Measurements from ENCODE around the gene ATP4B. TPM values are rescaled to one million over a fixed set of nuclear protein-coding genes. Genes with fewer than 3 reads are reported as not detected.

ATP4B gene
- polyA plus RNA-seq, 2 of the 4 experiments (the other 2 are of a cell fraction) = not detected

DNA sequence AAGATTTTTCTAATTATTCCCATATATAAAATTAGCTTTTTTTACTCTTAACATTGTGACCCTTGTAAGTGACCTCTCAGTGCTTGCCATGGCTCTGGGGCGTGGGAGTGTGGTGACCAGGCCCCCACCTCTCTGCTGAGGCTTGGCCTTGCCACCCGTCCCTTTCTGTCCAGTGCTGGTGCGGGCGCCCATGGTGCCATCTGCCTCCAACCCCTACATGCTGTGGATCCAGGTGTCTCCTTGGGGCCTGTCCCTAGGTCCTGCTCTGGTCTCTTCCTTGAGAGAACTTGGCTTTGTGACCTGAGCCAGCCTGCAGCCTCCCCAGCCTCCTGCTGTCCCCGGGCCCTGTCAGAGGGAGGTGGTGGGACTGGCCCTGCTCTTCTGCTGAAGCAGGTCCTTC, 46.0 kb downstream of the ATP4B start:
- no peak for ATAC-seq
- Histone ChIP-seq H3K4me2 (no peak overlapping the region), H3K4me3 (no peak overlapping the region), H3K4me1 (no peaks in the 10 kb centered on the region), H3K9me3 (no peaks in the 10 kb centered on the region), H3K27ac (no peak overlapping the region)
- POLR2A ChIA-PET = no interaction called here
- FAIRE-seq = no peak
- TF ChIP-seq, protein P1, sequence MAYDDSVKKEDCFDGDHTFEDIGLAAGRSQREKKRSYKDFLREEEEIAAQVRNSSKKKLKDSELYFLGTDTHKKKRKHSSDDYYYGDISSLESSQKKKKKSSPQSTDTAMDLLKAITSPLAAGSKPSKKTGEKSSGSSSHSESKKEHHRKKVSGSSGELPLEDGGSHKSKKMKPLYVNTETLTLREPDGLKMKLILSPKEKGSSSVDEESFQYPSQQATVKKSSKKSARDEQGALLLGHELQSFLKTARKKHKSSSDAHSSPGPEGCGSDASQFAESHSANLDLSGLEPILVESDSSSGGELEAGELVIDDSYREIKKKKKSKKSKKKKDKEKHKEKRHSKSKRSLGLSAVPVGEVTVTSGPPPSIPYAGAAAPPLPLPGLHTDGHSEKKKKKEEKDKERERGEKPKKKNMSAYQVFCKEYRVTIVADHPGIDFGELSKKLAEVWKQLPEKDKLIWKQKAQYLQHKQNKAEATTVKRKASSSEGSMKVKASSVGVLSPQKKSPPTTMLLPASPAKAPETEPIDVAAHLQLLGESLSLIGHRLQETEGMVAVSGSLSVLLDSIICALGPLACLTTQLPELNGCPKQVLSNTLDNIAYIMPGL (CRISPR knock-in tag; IDR thresholded peaks at IDR 0.05; ENCODE audit: borderline replicate concordance) = no peak
- WGBS (ENCODE audit: missing lambda C conversion rate) = 100% methylated on average over 5 of the region's 5 CpGs
- CTCF ChIA-PET = no interaction called here
- DNase-seq (ENCODE audit: low read depth in 1 of 2, low spot score in 1 of 2) = no peak

DNA sequence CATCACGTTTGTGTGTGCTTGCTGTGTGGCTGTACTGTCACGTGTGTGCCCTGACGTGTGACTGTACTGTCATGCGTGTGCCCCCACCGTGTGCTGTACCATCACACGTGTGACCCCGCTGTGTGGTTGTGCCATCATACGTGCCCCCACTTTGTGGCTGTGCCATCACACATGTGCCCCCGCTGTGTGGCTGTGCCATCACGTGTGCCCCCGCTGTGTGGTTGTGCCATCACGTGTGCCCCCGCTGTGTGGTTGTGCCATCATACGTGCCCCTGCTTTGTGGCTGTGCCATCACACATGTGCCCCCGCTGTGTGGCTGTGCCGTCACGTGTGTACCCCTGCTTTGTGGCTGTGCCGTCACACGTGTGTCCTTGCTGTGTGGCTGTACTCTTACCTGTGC, 47.7 kb downstream of the ATP4B start:
- H3K27ac ChIP-seq = no peak overlapping the region
- no peak overlapping the region for H3K4me2 ChIP-seq
- no peak overlapping the region for H3K4me3 ChIP-seq
- ChIA-PET CTCF (no interaction called here), POLR2A (no interaction called here)
- H3K4me1 ChIP-seq = no peaks in the 10 kb centered on the region
- no peak for FAIRE-seq
- ATAC-seq = no peak
- DNase-seq (ENCODE audit: low read depth in 1 of 2, low spot score in 1 of 2) = no peak
- no peaks in the 10 kb centered on the region for H3K9me3 ChIP-seq
- TF ChIP-seq GATA3 (IDR thresholded peaks at IDR 0.05; ENCODE audit: borderline replicate concordance) = no peak
- TF ChIP-seq POLR2AphosphoS2 (conservative IDR thresholded peaks at IDR 0.05; ENCODE audit: low read length) = no peak
- TF ChIP-seq, protein P2, sequence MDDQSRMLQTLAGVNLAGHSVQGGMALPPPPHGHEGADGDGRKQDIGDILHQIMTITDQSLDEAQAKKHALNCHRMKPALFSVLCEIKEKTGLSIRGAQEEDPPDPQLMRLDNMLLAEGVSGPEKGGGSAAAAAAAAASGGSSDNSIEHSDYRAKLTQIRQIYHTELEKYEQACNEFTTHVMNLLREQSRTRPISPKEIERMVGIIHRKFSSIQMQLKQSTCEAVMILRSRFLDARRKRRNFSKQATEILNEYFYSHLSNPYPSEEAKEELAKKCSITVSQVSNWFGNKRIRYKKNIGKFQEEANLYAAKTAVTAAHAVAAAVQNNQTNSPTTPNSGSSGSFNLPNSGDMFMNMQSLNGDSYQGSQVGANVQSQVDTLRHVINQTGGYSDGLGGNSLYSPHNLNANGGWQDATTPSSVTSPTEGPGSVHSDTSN (IDR thresholded peaks at IDR 0.05) = no peak
- no peak for TF ChIP-seq TFCP2L1 (CRISPR knock-in tag; IDR thresholded peaks at IDR 0.05)
- no peak for TF ChIP-seq EP300 (IDR thresholded peaks at IDR 0.05)
- TF ChIP-seq, protein P3, sequence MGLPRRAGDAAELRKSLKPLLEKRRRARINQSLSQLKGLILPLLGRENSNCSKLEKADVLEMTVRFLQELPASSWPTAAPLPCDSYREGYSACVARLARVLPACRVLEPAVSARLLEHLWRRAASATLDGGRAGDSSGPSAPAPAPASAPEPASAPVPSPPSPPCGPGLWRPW (IDR thresholded peaks at IDR 0.05) = no peak
- TF ChIP-seq EHMT2 (IDR thresholded peaks at IDR 0.05; ENCODE audit: low read depth) = no peak
- TF ChIP-seq, protein P4, sequence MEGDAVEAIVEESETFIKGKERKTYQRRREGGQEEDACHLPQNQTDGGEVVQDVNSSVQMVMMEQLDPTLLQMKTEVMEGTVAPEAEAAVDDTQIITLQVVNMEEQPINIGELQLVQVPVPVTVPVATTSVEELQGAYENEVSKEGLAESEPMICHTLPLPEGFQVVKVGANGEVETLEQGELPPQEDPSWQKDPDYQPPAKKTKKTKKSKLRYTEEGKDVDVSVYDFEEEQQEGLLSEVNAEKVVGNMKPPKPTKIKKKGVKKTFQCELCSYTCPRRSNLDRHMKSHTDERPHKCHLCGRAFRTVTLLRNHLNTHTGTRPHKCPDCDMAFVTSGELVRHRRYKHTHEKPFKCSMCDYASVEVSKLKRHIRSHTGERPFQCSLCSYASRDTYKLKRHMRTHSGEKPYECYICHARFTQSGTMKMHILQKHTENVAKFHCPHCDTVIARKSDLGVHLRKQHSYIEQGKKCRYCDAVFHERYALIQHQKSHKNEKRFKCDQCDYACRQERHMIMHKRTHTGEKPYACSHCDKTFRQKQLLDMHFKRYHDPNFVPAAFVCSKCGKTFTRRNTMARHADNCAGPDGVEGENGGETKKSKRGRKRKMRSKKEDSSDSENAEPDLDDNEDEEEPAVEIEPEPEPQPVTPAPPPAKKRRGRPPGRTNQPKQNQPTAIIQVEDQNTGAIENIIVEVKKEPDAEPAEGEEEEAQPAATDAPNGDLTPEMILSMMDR (IDR thresholded peaks at IDR 0.05) = no peak
- TF ChIP-seq CHD2 (IDR thresholded peaks at IDR 0.05; ENCODE audit: low read length, partially characterized antibody) = no peak
- no peak for TF ChIP-seq NFE2L2 (conservative IDR thresholded peaks at IDR 0.05; ENCODE audit: low read length)
- no peak for TF ChIP-seq RNF2 (IDR thresholded peaks at IDR 0.05; ENCODE audit: borderline replicate concordance, low read depth)
- TF ChIP-seq, protein P5, sequence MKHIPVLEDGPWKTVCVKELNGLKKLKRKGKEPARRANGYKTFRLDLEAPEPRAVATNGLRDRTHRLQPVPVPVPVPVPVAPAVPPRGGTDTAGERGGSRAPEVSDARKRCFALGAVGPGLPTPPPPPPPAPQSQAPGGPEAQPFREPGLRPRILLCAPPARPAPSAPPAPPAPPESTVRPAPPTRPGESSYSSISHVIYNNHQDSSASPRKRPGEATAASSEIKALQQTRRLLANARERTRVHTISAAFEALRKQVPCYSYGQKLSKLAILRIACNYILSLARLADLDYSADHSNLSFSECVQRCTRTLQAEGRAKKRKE (CRISPR knock-in tag; IDR thresholded peaks at IDR 0.05; ENCODE audit: low read depth) = no peak
- TF ChIP-seq KDM1A (IDR thresholded peaks at IDR 0.05; ENCODE audit: low read depth) = no peak
- no peak for TF ChIP-seq CBX8 (IDR thresholded peaks at IDR 0.05)
- TF ChIP-seq EHF (CRISPR knock-in tag; IDR thresholded peaks at IDR 0.05) = no peak
- no peak for TF ChIP-seq HOXA7 (CRISPR knock-in tag; IDR thresholded peaks at IDR 0.05)
- WGBS (ENCODE audit: missing lambda C conversion rate) = 89% methylated on average over 16 of the region's 19 CpGs

DNA sequence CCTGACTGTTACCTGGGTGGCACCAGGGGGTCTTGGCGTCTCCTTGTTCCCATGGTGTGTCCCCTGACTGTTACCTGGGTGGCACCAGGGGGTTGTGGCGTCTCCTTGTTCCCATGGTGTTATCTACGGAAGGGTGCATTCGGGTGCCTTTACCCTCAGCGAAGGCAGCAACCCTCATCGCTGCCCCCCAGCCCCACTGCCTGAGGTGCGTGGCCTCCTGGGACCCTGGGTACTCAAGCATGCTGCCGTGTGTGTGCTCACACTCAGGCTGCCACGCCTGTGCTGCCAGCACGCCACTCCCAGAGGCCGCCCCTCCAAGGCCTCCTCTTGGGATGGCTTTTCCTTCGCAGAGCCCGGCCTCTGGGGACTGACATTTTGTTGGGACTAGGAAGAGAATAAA, 48.4 kb downstream of the ATP4B start:
- WGBS (ENCODE audit: missing lambda C conversion rate) = 93% methylated on average over 10 of the region's 13 CpGs
- ATAC-seq (no peak), FAIRE-seq (no peak), DNase-seq (ENCODE audit: low read depth in 1 of 2, low spot score in 1 of 2) (no peak)
- no peak overlapping the region for H3K4me2 ChIP-seq
- H3K4me1 ChIP-seq = no peaks in the 10 kb centered on the region
- POLR2A ChIA-PET = no interaction called here
- H3K4me3 ChIP-seq = no peak overlapping the region
- H3K27ac ChIP-seq = no peak overlapping the region
- TF ChIP-seq HOXB13 (CRISPR knock-in tag; IDR thresholded peaks at IDR 0.05; ENCODE audit: low read depth) = no peak
- TF ChIP-seq, protein P6, sequence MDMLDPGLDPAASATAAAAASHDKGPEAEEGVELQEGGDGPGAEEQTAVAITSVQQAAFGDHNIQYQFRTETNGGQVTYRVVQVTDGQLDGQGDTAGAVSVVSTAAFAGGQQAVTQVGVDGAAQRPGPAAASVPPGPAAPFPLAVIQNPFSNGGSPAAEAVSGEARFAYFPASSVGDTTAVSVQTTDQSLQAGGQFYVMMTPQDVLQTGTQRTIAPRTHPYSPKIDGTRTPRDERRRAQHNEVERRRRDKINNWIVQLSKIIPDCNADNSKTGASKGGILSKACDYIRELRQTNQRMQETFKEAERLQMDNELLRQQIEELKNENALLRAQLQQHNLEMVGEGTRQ (IDR thresholded peaks at IDR 0.05) = no peak
- TF ChIP-seq, protein P3 (IDR thresholded peaks at IDR 0.05) = no peak
- no peak for TF ChIP-seq CEBPB (IDR thresholded peaks at IDR 0.05)
- no peak for TF ChIP-seq HEYL (CRISPR knock-in tag; IDR thresholded peaks at IDR 0.05)
- CTCF ChIA-PET = no interaction called here
- H3K9me3 ChIP-seq = no peaks in the 10 kb centered on the region
